HG03064 (cell line): Measurements from ENCODE around the gene PRAF2.

Source experiments
- ATAC-seq: cut with Tn5 transposase; IDR thresholded peaks from one replicate; pipeline ENCODE4 v1.9.1; 2021; ENCODE audit warnings: low read depth; ENCODE audit not compliant: unreplicated experiment

Gene PRAF2

GRCh38 chrX:49073601-49074575, at the start of gene PRAF2:
Gene PRAF2 (minus strand): TSS chrX:49074002. CDS start chrX:49073987, 15 bp downstream.
- ATAC-seq: peak; percentile 69

- no peak for ATAC-seq
Measured at GRCh38 chrX:49122499-49122898, 48.7 kb upstream of the PRAF2 start.

GRCh38 chrX:49120091-49120490, 46.3 kb upstream of the PRAF2 start:
- ATAC-seq: no peak

GRCh38 chrX:49117581-49117980, 43.8 kb upstream of the PRAF2 start:
- ATAC-seq: no peak

- ATAC-seq: no peak
Measured at GRCh38 chrX:49116716-49117115, 42.9 kb upstream of the PRAF2 start.

- no peak for ATAC-seq
Measured at GRCh38 chrX:49116076-49116475, 42.3 kb upstream of the PRAF2 start.

GRCh38 chrX:49111791-49112190, 38.0 kb upstream of the PRAF2 start:
- no peak for ATAC-seq

- no peak for ATAC-seq
Measured at GRCh38 chrX:49110417-49110816, 36.6 kb upstream of the PRAF2 start.

- no peak for ATAC-seq
Measured at GRCh38 chrX:49108641-49109040, 34.8 kb upstream of the PRAF2 start.

GRCh38 chrX:49106930-49107329, 33.1 kb upstream of the PRAF2 start:
- no peak for ATAC-seq

GRCh38 chrX:49106296-49106695, 32.5 kb upstream of the PRAF2 start:
- no peak for ATAC-seq

- ATAC-seq: no peak
Measured at GRCh38 chrX:49103637-49104036, 29.8 kb upstream of the PRAF2 start.

- ATAC-seq: no peak
Measured at GRCh38 chrX:49102190-49102589, 28.4 kb upstream of the PRAF2 start.

GRCh38 chrX:49101629-49101984, 27.8 kb upstream of the PRAF2 start:
- peak; percentile 9 for ATAC-seq

- peak; percentile 84 for ATAC-seq
Measured at GRCh38 chrX:49100704-49101628, 27.2 kb upstream of the PRAF2 start.

- ATAC-seq: no peak
Measured at GRCh38 chrX:49096419-49096818, 22.6 kb upstream of the PRAF2 start.

GRCh38 chrX:49089553-49089952, 15.8 kb upstream of the PRAF2 start:
- no peak for ATAC-seq

- ATAC-seq: no peak
Measured at GRCh38 chrX:49082271-49082871, 8.6 kb upstream of the PRAF2 start.

- no peak for ATAC-seq
Measured at GRCh38 chrX:49079489-49080428, 6.0 kb upstream of the PRAF2 start, which contains the start of gene WDR45. Gene WDR45 (minus strand): TSS chrX:49079887. CDS start chrX:49078095, 1,792 bp downstream.

- ATAC-seq: no peak
Measured at GRCh38 chrX:49077941-49078340, 4.1 kb upstream of the PRAF2 start.
